Central memory CD8-positive, alpha-beta T cell (primary cell): ENCODE measurements around the gene TBXT.

Experiments
- ATAC-seq: fragments of 150-1000 bp; cut with Tn5 transposase; replicated peaks from 2 replicates; pipeline ENCODE4 v1.10.0; 2022; ENCODE audit warnings: mild to moderate bottlenecking, moderate FRiP score, moderate number of reproducible peaks; ENCODE audit not compliant: poor library complexity, severe bottlenecking; ENCODE audit errors: extremely low read depth
- DNase-seq, 2 donors: peaks; one replicate each; pipeline ENCODE4 v3.0.0; 2021; ENCODE audit warnings: low spot score in 2 of 2
- H3K27ac Mint-ChIP-seq: one replicate; pipeline ENCODE4 v1.8.0; 2022; ENCODE audit warnings: low read depth, mild to moderate bottlenecking, moderate library complexity, mixed read lengths
- H3K27me3 Mint-ChIP-seq: one replicate; pipeline ENCODE4 v1.8.0; 2022; ENCODE audit warnings: mixed read lengths
- H3K36me3 Mint-ChIP-seq: one replicate; pipeline ENCODE4 v1.8.0; 2022; ENCODE audit warnings: mild to moderate bottlenecking, moderate library complexity, mixed read lengths; ENCODE audit not compliant: insufficient read depth
- H3K4me1 Mint-ChIP-seq: one replicate; pipeline ENCODE4 v1.8.0; 2022; ENCODE audit warnings: mixed read lengths
- H3K4me3 Mint-ChIP-seq: one replicate; pipeline ENCODE4 v1.8.0; 2022; ENCODE audit warnings: mild to moderate bottlenecking, moderate library complexity, mixed read lengths
- H3K9me3 Mint-ChIP-seq: one replicate; pipeline ENCODE4 v1.8.0; 2022; ENCODE audit warnings: mixed read lengths

Gene TBXT

DNA sequence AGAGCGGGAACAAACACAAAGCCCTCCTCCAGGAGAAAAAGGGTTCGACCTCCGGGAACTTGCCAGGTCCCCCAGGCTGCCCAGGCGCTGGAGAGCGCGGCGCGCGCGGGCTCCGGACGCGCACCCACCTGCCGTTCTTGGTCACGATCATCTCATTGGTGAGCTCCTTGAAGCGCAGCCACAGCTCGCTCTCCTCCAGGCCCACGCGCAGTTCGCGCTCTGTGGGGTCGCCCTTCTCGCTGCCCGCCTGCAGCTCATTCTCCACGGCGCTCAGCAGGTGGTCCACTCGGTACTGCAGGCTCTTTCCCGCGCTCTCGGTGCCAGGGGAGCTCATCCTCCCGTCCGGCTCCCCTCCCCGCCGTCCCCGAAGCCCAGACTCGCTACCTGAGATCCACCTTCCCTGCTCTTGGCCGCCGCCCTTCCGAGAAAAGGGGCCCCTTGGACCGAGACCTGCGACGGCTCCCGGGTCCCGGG, 356 bp downstream of the TBXT start:
- peaks cover 1% of the 10 kb centered on the region for H3K36me3 Mint-ChIP-seq
- DNase-seq = no peak
- no peaks in the 10 kb centered on the region for H3K9me3 Mint-ChIP-seq
- no peak for ATAC-seq
- H3K4me1 Mint-ChIP-seq = peaks cover 7% of the 10 kb centered on the region
- H3K4me3 Mint-ChIP-seq = peak overlapping the region; percentile 16
- peaks cover 44% of the 10 kb centered on the region for H3K27me3 Mint-ChIP-seq
- no peak overlapping the region for H3K27ac Mint-ChIP-seq

GRCh38 chr6:166166314-166167257, 1.1 kb downstream of the TBXT start:
- Mint-ChIP-seq H3K27me3 (peaks cover 48% of the 10 kb centered on the region), H3K36me3 (peaks cover 1% of the 10 kb centered on the region), H3K4me3 (no peak overlapping the region), H3K9me3 (no peaks in the 10 kb centered on the region), H3K4me1 (peaks cover 7% of the 10 kb centered on the region), H3K27ac (no peak overlapping the region)
- ATAC-seq (no peak), DNase-seq (no peak)

DNA sequence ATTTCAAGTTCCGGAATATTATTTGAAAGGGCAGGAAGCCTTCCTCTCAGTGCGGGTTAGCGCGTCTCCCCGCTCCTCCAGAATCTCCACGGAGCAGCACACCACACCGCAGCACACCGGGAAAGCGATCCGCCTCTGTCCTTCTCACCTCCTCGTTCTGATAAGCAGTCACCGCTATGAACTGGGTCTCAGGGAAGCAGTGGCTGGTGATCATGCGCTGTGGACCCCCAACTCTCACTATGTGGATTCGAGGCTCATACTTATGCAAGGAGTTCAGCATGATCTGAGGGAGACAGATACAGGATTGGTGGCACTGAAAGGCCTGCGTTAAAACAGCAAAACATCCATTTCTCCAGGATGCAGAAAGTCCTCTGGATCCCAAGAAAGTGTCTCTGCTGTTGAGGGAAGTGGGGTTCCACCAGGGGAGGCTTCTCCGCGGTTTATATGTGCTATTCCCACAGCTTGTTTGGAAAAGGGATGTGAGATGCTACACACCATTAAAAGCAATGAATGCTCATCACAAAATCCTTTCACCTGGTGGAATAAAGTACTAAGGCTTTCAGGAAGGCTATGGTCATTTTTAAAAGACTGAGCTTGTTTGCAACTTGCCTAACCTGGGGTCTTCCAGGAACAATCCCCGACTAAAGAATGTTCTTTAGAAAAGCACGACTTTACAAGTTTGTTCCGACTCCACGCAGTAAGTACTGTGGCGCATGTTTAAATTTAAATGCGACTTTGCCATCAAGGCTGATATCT, 1.9 kb downstream of the TBXT start:
- Mint-ChIP-seq H3K4me1 (peaks cover 7% of the 10 kb centered on the region), H3K9me3 (no peaks in the 10 kb centered on the region), H3K27me3 (peaks cover 50% of the 10 kb centered on the region), H3K4me3 (no peak overlapping the region), H3K27ac (no peak overlapping the region), H3K36me3 (peaks cover 1% of the 10 kb centered on the region)
- ATAC-seq (no peak), DNase-seq (no peak)

DNA sequence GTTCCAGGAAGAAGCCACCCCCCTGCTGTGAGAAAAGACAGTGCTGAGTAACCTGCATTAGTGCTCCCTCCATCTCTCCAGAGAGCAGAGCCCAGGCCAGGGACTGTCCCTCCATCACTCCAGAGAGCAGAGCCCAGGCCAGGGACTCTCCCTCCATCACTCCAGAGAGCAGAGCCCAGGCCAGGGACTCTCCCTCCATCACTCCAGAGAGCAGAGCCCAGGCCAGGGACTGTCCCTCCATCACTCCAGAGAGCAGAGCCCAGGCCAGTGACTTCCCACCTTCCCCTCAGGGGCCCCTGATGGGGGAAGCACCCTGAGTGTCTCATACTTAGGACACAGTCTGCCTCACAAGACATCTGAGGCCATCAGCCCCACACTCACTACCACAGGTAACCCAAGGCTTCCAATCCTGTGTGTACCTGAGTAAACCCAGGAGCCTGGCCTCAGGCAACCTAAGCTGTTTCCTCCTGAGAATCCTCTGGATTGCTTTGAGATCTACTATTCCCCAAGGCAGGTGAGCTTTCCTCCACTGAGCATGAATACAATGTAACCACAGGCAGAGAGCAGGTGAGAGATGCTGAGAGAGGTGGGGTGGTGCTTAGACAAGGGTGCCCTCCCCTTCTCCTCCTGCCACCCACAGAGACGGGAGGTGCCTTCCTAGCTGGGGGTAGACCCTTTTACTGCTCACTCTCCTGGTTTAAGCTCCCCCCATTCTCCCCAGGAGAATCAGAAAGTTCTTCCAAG, 4.9 kb downstream of the TBXT start:
- ATAC-seq = no peak
- Mint-ChIP-seq H3K27ac (no peak overlapping the region), H3K36me3 (peaks cover 1% of the 10 kb centered on the region), H3K4me3 (no peak overlapping the region), H3K27me3 (peaks cover 71% of the 10 kb centered on the region), H3K4me1 (no peaks in the 10 kb centered on the region), H3K9me3 (no peaks in the 10 kb centered on the region)
- DNase-seq = no peak

GRCh38 chr6:166157930-166158617, 9.6 kb downstream of the TBXT start:
- Mint-ChIP-seq H3K9me3 (no peaks in the 10 kb centered on the region), H3K27ac (no peak overlapping the region), H3K36me3 (peaks cover under 1% of the 10 kb centered on the region), H3K4me1 (no peaks in the 10 kb centered on the region), H3K4me3 (no peak overlapping the region), H3K27me3 (peaks cover 47% of the 10 kb centered on the region)
- ATAC-seq = no peak
- no peak for DNase-seq

DNA sequence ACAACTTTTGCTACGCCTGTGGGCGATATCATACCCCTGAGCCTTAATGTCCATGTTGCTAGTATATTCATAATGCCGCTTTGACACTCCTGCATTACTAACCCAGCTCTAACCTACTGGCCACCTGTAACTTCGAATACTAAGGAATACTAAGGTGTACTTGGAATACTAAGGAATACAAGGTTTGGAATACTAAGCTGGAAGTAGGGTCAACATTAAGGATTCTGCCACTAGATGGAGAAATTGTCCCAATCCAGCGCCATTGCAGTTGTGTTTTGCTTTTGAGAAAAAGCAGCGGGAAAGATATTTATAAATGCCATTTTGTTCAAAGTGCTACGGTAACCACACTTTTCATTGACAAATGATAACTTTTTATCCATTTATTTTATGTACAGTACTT, 10.7 kb downstream of the TBXT start:
- H3K27me3 Mint-ChIP-seq = peaks cover 46% of the 10 kb centered on the region
- no peaks in the 10 kb centered on the region for H3K9me3 Mint-ChIP-seq
- H3K27ac Mint-ChIP-seq = no peak overlapping the region
- DNase-seq (no peak), ATAC-seq (no peak)
- no peaks in the 10 kb centered on the region for H3K36me3 Mint-ChIP-seq
- H3K4me1 Mint-ChIP-seq = no peaks in the 10 kb centered on the region
- no peak overlapping the region for H3K4me3 Mint-ChIP-seq

- Mint-ChIP-seq H3K4me3 (no peak overlapping the region), H3K9me3 (peaks cover 9% of the 10 kb centered on the region), H3K4me1 (no peaks in the 10 kb centered on the region), H3K27ac (no peak overlapping the region), H3K27me3 (peaks cover 35% of the 10 kb centered on the region), H3K36me3 (no peaks in the 10 kb centered on the region)
- DNase-seq (no peak), ATAC-seq (no peak)
These were observed 13.7 kb downstream of the TBXT start for GRCh38 chr6:166153966-166154365.

DNA sequence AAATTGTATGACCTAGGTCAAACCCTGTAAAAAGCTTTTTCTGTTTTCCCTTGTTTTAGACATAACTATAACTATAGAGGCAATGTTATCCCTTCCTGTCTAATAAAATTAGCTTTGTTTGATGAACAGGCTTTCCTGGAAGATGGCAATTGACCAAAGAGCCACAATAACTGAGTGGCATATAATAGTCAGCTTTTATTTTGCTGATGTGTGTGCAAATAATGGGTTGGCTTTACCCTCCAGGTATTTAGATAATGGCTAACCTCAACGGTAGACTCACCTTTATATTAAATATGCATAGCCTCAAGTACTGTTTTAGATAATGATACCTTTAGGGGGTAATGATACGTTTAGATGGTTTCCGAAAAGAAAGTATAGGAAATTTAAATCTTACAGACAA, 15.0 kb downstream of the TBXT start:
- peaks cover 41% of the 10 kb centered on the region for H3K27me3 Mint-ChIP-seq
- H3K27ac Mint-ChIP-seq = no peak overlapping the region
- DNase-seq (no peak), ATAC-seq (no peak)
- peaks cover 9% of the 10 kb centered on the region for H3K9me3 Mint-ChIP-seq
- no peaks in the 10 kb centered on the region for H3K4me1 Mint-ChIP-seq
- no peak overlapping the region for H3K4me3 Mint-ChIP-seq
- H3K36me3 Mint-ChIP-seq = no peaks in the 10 kb centered on the region

- H3K9me3 Mint-ChIP-seq = peaks cover 9% of the 10 kb centered on the region
- no peaks in the 10 kb centered on the region for H3K36me3 Mint-ChIP-seq
- no peak overlapping the region for H3K27ac Mint-ChIP-seq
- DNase-seq (no peak), ATAC-seq (no peak)
- H3K4me3 Mint-ChIP-seq = no peak overlapping the region
- no peaks in the 10 kb centered on the region for H3K4me1 Mint-ChIP-seq
- peaks cover 41% of the 10 kb centered on the region for H3K27me3 Mint-ChIP-seq
These were observed 15.9 kb downstream of the TBXT start for GRCh38 chr6:166151798-166152197.

DNA sequence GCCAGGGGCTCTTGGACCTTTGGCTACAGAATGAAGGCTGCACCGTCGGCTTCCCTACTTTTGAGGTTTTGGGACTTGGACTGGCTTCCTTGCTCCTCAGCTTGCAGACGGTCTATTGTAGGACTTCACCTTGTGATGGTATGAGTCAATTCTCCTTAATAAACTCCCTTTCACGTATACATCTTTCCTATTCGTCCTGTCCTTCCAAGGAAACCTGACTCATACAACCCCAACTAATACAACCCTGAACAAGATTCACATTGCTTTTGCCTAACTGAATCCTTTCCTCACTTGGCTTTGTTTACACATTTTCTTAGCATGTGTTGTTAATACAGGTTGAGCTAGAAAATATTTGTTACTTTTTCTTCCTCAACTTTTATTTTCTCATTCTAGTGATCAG, 21.9 kb downstream of the TBXT start:
- Mint-ChIP-seq H3K27me3 (peaks cover 61% of the 10 kb centered on the region), H3K27ac (no peak overlapping the region), H3K36me3 (no peaks in the 10 kb centered on the region), H3K4me3 (no peak overlapping the region), H3K4me1 (no peaks in the 10 kb centered on the region), H3K9me3 (no peaks in the 10 kb centered on the region)
- DNase-seq = no peak
- ATAC-seq = no peak

DNA sequence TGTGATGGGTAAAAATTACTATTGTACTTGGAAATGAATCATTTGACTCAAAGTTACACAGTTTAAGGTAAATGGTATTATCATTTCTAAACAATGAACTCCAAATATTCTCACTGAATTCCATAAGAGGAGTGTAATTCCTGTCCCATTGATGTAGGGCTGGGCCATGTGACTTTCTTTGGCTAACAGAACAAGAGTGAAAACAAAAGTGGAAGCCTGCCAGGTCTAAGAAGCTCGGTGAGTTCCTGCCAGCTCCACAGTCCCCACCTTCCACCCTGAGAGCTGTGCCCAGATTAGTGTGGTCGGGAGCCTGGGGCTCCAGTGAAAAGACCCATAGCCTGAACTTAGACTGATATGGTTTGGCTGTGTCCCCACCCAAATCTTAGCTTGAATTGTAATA, 24.6 kb downstream of the TBXT start:
- peaks cover 2% of the 10 kb centered on the region for H3K36me3 Mint-ChIP-seq
- H3K27me3 Mint-ChIP-seq = peaks cover 62% of the 10 kb centered on the region
- H3K4me1 Mint-ChIP-seq = no peaks in the 10 kb centered on the region
- H3K9me3 Mint-ChIP-seq = no peaks in the 10 kb centered on the region
- no peak for DNase-seq
- H3K27ac Mint-ChIP-seq = no peak overlapping the region
- ATAC-seq = no peak
- no peak overlapping the region for H3K4me3 Mint-ChIP-seq
